GM12874 (cell line): ENCODE results near the gene KRTAP19-2.

Source experiments
- TF ChIP-seq, protein P1 (sequence below): IDR thresholded peaks from 2 replicates; pipeline ENCODE4 v1.5.1; 2011; ENCODE audit warnings: low read depth, mild to moderate bottlenecking, control low read depth, low read length, moderate library complexity; ENCODE audit not compliant: insufficient read depth

KRTAP19-2 gene, protein sequence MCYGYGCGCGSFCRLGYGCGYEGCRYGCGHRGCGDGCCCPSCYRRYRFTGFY

DNA sequence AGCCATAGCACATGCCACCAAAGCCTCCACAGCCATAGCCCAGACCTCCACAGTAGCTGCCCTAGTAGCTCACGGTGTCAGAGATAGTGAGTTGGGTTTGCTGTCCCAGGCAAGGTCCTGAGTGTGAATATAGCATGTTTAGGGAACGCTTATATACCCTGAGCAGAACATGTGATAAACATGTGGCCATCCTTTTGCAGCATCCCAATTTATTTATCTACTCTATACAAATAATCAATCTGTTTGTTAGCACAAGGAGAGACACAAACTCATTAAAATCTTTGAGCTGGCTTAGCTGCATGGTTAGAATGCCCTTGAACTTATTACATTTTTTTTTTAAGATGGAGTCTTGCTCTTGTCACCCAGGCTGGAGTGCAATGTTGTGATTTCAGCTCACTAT is at the start of gene KRTAP19-2:
KRTAP19-2 (minus strand) TSS at position 101 of the 400 bp plus-strand sequence; CDS start at position 13, 88 bp downstream.
- TF ChIP-seq, protein P1, sequence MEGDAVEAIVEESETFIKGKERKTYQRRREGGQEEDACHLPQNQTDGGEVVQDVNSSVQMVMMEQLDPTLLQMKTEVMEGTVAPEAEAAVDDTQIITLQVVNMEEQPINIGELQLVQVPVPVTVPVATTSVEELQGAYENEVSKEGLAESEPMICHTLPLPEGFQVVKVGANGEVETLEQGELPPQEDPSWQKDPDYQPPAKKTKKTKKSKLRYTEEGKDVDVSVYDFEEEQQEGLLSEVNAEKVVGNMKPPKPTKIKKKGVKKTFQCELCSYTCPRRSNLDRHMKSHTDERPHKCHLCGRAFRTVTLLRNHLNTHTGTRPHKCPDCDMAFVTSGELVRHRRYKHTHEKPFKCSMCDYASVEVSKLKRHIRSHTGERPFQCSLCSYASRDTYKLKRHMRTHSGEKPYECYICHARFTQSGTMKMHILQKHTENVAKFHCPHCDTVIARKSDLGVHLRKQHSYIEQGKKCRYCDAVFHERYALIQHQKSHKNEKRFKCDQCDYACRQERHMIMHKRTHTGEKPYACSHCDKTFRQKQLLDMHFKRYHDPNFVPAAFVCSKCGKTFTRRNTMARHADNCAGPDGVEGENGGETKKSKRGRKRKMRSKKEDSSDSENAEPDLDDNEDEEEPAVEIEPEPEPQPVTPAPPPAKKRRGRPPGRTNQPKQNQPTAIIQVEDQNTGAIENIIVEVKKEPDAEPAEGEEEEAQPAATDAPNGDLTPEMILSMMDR: no peak

DNA sequence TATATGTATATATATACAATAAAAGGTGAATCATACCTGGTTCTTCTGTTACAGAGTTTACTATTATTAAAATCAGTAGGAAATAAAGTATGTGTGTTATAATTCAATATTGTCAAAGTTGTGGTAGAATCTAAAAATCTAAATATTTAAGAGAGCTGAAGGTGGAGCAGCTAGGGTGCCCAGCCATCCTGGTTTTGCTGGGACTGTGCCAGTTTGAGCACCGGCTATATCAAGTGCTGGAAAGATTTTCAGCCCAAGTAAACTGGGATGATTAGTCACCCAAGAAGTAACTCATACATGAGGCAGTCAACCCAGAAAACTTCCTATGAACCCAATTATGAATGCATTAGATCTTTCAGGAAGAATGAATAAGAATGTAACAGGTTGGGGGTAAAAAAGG is 31.6 kb upstream of the KRTAP19-2 start:
- TF ChIP-seq, protein P1: no peak

DNA sequence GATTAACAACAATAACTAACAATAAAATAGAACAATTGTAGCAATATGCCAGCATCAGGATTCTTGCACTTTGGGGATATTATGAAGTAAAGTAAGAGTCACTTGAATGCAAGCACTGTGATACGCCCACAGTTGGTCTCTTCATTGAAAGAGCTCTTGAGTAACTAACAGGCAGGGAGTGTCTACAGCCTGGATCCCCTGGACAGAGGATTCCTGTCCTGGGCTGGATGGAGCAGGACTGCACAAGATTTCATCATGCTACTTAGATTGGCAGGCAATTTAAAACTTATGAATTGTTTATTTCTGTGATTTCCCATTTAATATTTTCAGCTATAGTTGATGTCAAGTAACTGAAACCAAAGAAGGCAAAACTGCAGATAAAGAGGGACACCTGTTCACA is 28.4 kb upstream of the KRTAP19-2 start:
- TF ChIP-seq, protein P1: no peak

DNA sequence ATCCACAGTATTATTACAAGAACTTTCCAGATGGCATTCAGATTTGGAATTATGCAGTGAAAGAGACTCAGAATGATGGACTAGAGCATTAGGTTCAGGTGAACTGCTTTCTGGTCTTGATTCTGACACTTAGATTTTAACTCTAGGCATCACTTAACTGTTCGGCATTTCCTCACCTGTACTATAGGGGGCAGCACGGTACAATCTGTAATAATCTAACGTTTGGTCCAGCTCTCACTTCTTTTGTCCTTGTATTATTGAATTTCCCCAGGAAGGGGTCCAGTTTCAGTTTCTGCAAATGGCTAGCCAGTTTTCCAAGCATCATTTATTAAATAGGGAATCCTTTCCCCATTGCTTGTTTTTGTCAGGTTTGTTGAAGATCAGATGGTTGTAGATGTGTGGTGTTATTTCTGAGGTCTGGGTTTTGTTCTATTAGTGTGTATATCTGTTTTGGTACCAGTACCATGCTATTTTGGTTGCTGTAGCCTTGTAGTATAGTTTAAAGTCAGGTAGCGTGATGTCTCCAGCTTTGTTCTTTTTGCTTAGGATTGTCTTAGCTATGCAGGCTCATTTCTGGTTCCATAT is 18.5 kb upstream of the KRTAP19-2 start:
- TF ChIP-seq, protein P1: peak; percentile 32; the same call in 1 of the 2 replicates

DNA sequence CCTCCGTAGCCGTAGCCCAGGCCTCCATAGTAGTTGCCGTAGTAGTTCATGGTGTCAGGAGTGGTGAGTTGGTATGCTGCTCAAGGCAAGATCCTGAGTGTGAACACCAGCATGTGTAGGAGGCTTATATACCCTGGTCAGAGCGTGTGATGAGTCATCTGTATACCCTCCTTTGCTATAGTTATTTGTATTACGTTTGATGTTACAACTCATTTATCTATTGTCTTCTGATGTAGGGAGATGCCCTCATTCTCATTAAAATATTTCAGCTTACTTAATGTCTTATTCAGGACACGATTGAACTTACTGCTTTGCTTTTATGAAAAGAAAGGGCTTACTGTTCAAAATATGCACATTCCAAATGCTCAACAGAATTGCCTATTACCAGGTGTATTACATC is 14.8 kb upstream of the KRTAP19-2 start, which contains the start of gene KRTAP19-5:
KRTAP19-5 (minus strand) TSS at position 101 of the 400 bp plus-strand sequence; CDS start at position 50, 51 bp downstream.
- TF ChIP-seq, protein P1: no peak

DNA sequence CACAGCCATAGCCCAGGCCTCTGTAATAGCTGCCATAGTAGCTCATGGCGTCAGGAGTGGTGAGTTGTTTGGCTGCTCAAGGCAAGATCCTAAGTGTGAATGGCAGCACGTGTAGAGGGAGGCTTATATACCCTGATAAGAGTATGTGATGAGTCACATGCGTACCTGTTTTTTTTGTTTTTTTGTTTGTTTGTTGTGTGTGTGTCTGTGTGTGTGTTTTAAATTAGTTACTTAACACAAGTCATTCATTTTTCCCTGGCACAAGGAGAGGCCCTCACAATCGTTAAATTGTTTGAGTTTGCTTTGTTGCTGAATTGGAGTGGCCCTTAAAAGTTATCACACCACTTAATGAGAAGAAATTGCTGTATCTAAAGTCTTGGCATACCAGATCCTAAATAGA is 9.8 kb upstream of the KRTAP19-2 start, which contains the start of gene KRTAP19-4:
KRTAP19-4 (minus strand) TSS at position 101 of the 400 bp plus-strand sequence; CDS start at position 46, 55 bp downstream.
- TF ChIP-seq, protein P1: no peak

DNA sequence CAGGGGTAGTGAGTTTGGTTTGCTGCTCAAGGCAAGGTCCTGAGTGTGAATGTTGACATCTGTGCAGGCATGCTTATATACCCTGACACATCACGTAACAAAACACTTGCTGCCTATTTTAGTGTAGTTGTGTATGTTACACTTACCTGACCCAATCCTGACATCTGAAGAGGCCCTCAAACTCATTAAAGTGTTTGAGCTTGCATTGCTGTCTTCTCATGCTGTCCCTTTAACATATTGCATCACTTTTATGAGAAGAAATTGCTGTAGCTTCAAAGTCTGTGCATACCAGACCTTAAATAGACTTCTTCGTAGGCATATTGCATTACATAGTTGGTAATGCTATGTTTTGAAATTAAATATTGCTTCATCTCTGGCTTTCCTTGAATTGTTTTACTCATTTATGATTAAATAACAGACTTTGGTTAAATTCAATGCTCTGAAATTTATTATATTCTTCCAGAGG is 4.8 kb upstream of the KRTAP19-2 start, which contains the start of gene KRTAP19-3:
KRTAP19-3 (minus strand) TSS at position 51 of the 466 bp plus-strand sequence. CDS start 56 bp downstream, outside the sequence.
- TF ChIP-seq, protein P1: no peak
